ENCODE data around the gene DTNB.

Gene DTNB

GRCh38 chr2:25521126-25521525 lies 152.3 kb downstream of the DTNB start:
- Histone ChIP-seq H3K4me3 (ENCODE audit: low read length in 2 of 2) (no peak overlapping the region), H3K4me1 (ENCODE audit: control insufficient read depth in 2 of 2, insufficient read depth in 2 of 2, low read length in 2 of 2) (peaks cover 0 to 11% of the 10 kb centered on the region in 2 donors), H3K9ac (ENCODE audit: low read depth in 1 of 2, low read length in 2 of 2) (no peak overlapping the region), H3K27ac (ENCODE audit: low read depth in 2 of 2, low read length in 2 of 2) (no peak overlapping the region), H3K27me3 (ENCODE audit: control insufficient read depth in 2 of 2, insufficient read depth in 2 of 2, low read length in 2 of 2) (no peaks in the 10 kb centered on the region), H3K36me3 (ENCODE audit: control insufficient read depth in 2 of 2, insufficient read depth in 2 of 2, low read length in 2 of 2) (no peaks in the 10 kb centered on the region), H3K9me3 (ENCODE audit: control insufficient read depth in 2 of 2, low read length in 2 of 2) (no peaks in the 10 kb centered on the region)

- Histone ChIP-seq H3K36me3 (ENCODE audit: control insufficient read depth in 2 of 2, insufficient read depth in 2 of 2, low read length in 2 of 2) (no peaks in the 10 kb centered on the region), H3K27me3 (ENCODE audit: control insufficient read depth in 2 of 2, insufficient read depth in 2 of 2, low read length in 2 of 2) (no peaks in the 10 kb centered on the region), H3K9me3 (ENCODE audit: control insufficient read depth in 2 of 2, low read length in 2 of 2) (no peaks in the 10 kb centered on the region), H3K4me1 (ENCODE audit: control insufficient read depth in 2 of 2, insufficient read depth in 2 of 2, low read length in 2 of 2) (peaks cover 4 to 6% of the 10 kb centered on the region in 2 donors), H3K27ac (ENCODE audit: low read depth in 2 of 2, low read length in 2 of 2) (no peak overlapping the region), H3K4me3 (ENCODE audit: low read length in 2 of 2) (no peak overlapping the region), H3K9ac (ENCODE audit: low read depth in 1 of 2, low read length in 2 of 2) (no peak overlapping the region)
Observed at GRCh38 chr2:25517701-25518100, 155.7 kb downstream of the DTNB start.

- Histone ChIP-seq H3K27ac (ENCODE audit: low read depth in 2 of 2, low read length in 2 of 2) (no peak overlapping the region), H3K4me1 (ENCODE audit: control insufficient read depth in 2 of 2, insufficient read depth in 2 of 2, low read length in 2 of 2) (peaks cover 0 to 7% of the 10 kb centered on the region in 2 donors), H3K36me3 (ENCODE audit: control insufficient read depth in 2 of 2, insufficient read depth in 2 of 2, low read length in 2 of 2) (no peaks in the 10 kb centered on the region), H3K4me3 (ENCODE audit: low read length in 2 of 2) (no peak overlapping the region), H3K9ac (ENCODE audit: low read depth in 1 of 2, low read length in 2 of 2) (no peak overlapping the region), H3K9me3 (ENCODE audit: control insufficient read depth in 2 of 2, low read length in 2 of 2) (no peaks in the 10 kb centered on the region), H3K27me3 (ENCODE audit: control insufficient read depth in 2 of 2, insufficient read depth in 2 of 2, low read length in 2 of 2) (no peaks in the 10 kb centered on the region)
Observed at GRCh38 chr2:25514043-25514637, 159.2 kb downstream of the DTNB start.

- Histone ChIP-seq H3K9me3 (ENCODE audit: control insufficient read depth in 2 of 2, low read length in 2 of 2) (no peaks in the 10 kb centered on the region), H3K4me3 (ENCODE audit: low read length in 2 of 2) (no peak overlapping the region), H3K36me3 (ENCODE audit: control insufficient read depth in 2 of 2, insufficient read depth in 2 of 2, low read length in 2 of 2) (no peaks in the 10 kb centered on the region), H3K27ac (ENCODE audit: low read depth in 2 of 2, low read length in 2 of 2) (no peak overlapping the region), H3K27me3 (ENCODE audit: control insufficient read depth in 2 of 2, insufficient read depth in 2 of 2, low read length in 2 of 2) (no peaks in the 10 kb centered on the region), H3K9ac (ENCODE audit: low read depth in 1 of 2, low read length in 2 of 2) (no peak overlapping the region), H3K4me1 (ENCODE audit: control insufficient read depth in 2 of 2, insufficient read depth in 2 of 2, low read length in 2 of 2) (peaks cover 0 to 7% of the 10 kb centered on the region in 2 donors)
Observed at GRCh38 chr2:25512707-25513106, 160.7 kb downstream of the DTNB start.

- no peaks in the 10 kb centered on the region for H3K36me3 ChIP-seq (ENCODE audit: control insufficient read depth in 2 of 2, insufficient read depth in 2 of 2, low read length in 2 of 2)
- H3K27ac ChIP-seq (ENCODE audit: low read depth in 2 of 2, low read length in 2 of 2) = no peak overlapping the region
- no peak overlapping the region for H3K9ac ChIP-seq (ENCODE audit: low read depth in 1 of 2, low read length in 2 of 2)
- H3K4me3 ChIP-seq (ENCODE audit: low read length in 2 of 2) = no peak overlapping the region
- no peaks in the 10 kb centered on the region for H3K27me3 ChIP-seq (ENCODE audit: control insufficient read depth in 2 of 2, insufficient read depth in 2 of 2, low read length in 2 of 2)
- H3K4me1 ChIP-seq (ENCODE audit: control insufficient read depth in 2 of 2, insufficient read depth in 2 of 2, low read length in 2 of 2) = no peaks in the 10 kb centered on the region
- H3K9me3 ChIP-seq (ENCODE audit: control insufficient read depth in 2 of 2, low read length in 2 of 2) = no peaks in the 10 kb centered on the region
Observed at GRCh38 chr2:25506226-25506625, 167.2 kb downstream of the DTNB start.

- no peak overlapping the region for H3K4me3 ChIP-seq (ENCODE audit: low read length in 2 of 2)
- H3K27me3 ChIP-seq (ENCODE audit: control insufficient read depth in 2 of 2, insufficient read depth in 2 of 2, low read length in 2 of 2) = no peaks in the 10 kb centered on the region
- H3K9me3 ChIP-seq (ENCODE audit: control insufficient read depth in 2 of 2, low read length in 2 of 2) = no peaks in the 10 kb centered on the region
Observed at GRCh38 chr2:25505622-25506021, 167.8 kb downstream of the DTNB start.

GRCh38 chr2:25505182-25505581 lies 168.2 kb downstream of the DTNB start:
- H3K4me1 ChIP-seq (ENCODE audit: control insufficient read depth in 2 of 2, insufficient read depth in 2 of 2, low read length in 2 of 2) = no peaks in the 10 kb centered on the region
- no peaks in the 10 kb centered on the region for H3K27me3 ChIP-seq (ENCODE audit: control insufficient read depth in 2 of 2, insufficient read depth in 2 of 2, low read length in 2 of 2)
- H3K9me3 ChIP-seq (ENCODE audit: control insufficient read depth in 2 of 2, low read length in 2 of 2) = no peaks in the 10 kb centered on the region
- H3K27ac ChIP-seq (ENCODE audit: low read depth in 2 of 2, low read length in 2 of 2) = no peak overlapping the region
- no peak overlapping the region for H3K4me3 ChIP-seq (ENCODE audit: low read length in 2 of 2)
- H3K36me3 ChIP-seq (ENCODE audit: control insufficient read depth in 2 of 2, insufficient read depth in 2 of 2, low read length in 2 of 2) = no peaks in the 10 kb centered on the region
- H3K9ac ChIP-seq (ENCODE audit: low read depth in 1 of 2, low read length in 2 of 2) = no peak overlapping the region

More at GRCh38 chr2:25505622-25506021, 167.8 kb downstream of the DTNB start:
- Histone ChIP-seq H3K4me1 (ENCODE audit: control insufficient read depth in 2 of 2, insufficient read depth in 2 of 2, low read length in 2 of 2) (no peaks in the 10 kb centered on the region), H3K36me3 (ENCODE audit: control insufficient read depth in 2 of 2, insufficient read depth in 2 of 2, low read length in 2 of 2) (no peaks in the 10 kb centered on the region), H3K27ac (ENCODE audit: low read depth in 2 of 2, low read length in 2 of 2) (no peak overlapping the region), H3K9ac (ENCODE audit: low read depth in 1 of 2, low read length in 2 of 2) (no peak overlapping the region)

GRCh38 chr2:25504266-25504665 lies 169.1 kb downstream of the DTNB start:
- Histone ChIP-seq H3K9ac (ENCODE audit: low read depth in 1 of 2, low read length in 2 of 2) (no peak overlapping the region), H3K27me3 (ENCODE audit: control insufficient read depth in 2 of 2, insufficient read depth in 2 of 2, low read length in 2 of 2) (no peaks in the 10 kb centered on the region), H3K36me3 (ENCODE audit: control insufficient read depth in 2 of 2, insufficient read depth in 2 of 2, low read length in 2 of 2) (no peaks in the 10 kb centered on the region), H3K4me1 (ENCODE audit: control insufficient read depth in 2 of 2, insufficient read depth in 2 of 2, low read length in 2 of 2) (no peaks in the 10 kb centered on the region), H3K27ac (ENCODE audit: low read depth in 2 of 2, low read length in 2 of 2) (no peak overlapping the region), H3K4me3 (ENCODE audit: low read length in 2 of 2) (no peak overlapping the region), H3K9me3 (ENCODE audit: control insufficient read depth in 2 of 2, low read length in 2 of 2) (no peaks in the 10 kb centered on the region)

GRCh38 chr2:25499157-25499556 lies 174.2 kb downstream of the DTNB start:
- H3K4me1 ChIP-seq (ENCODE audit: control insufficient read depth in 2 of 2, insufficient read depth in 2 of 2, low read length in 2 of 2) = no peaks in the 10 kb centered on the region

GRCh38 chr2:25497918-25498407 lies 175.4 kb downstream of the DTNB start:
- H3K27me3 ChIP-seq (ENCODE audit: control insufficient read depth in 2 of 2, insufficient read depth in 2 of 2, low read length in 2 of 2) = no peaks in the 10 kb centered on the region
- H3K9me3 ChIP-seq (ENCODE audit: control insufficient read depth in 2 of 2, low read length in 2 of 2) = no peaks in the 10 kb centered on the region
- no peaks in the 10 kb centered on the region for H3K4me1 ChIP-seq (ENCODE audit: control insufficient read depth in 2 of 2, insufficient read depth in 2 of 2, low read length in 2 of 2)
- H3K9ac ChIP-seq (ENCODE audit: low read depth in 1 of 2, low read length in 2 of 2) = no peak overlapping the region
- no peaks in the 10 kb centered on the region for H3K36me3 ChIP-seq (ENCODE audit: control insufficient read depth in 2 of 2, insufficient read depth in 2 of 2, low read length in 2 of 2)
- H3K4me3 ChIP-seq (ENCODE audit: low read length in 2 of 2) = no peak overlapping the region
- no peak overlapping the region for H3K27ac ChIP-seq (ENCODE audit: low read depth in 2 of 2, low read length in 2 of 2)

More at GRCh38 chr2:25499157-25499556, 174.2 kb downstream of the DTNB start:
- H3K27me3 ChIP-seq (ENCODE audit: control insufficient read depth in 2 of 2, insufficient read depth in 2 of 2, low read length in 2 of 2) = no peaks in the 10 kb centered on the region
- no peak overlapping the region for H3K9ac ChIP-seq (ENCODE audit: low read depth in 1 of 2, low read length in 2 of 2)
- no peak overlapping the region for H3K27ac ChIP-seq (ENCODE audit: low read depth in 2 of 2, low read length in 2 of 2)
- no peak overlapping the region for H3K4me3 ChIP-seq (ENCODE audit: low read length in 2 of 2)
- H3K36me3 ChIP-seq (ENCODE audit: control insufficient read depth in 2 of 2, insufficient read depth in 2 of 2, low read length in 2 of 2) = no peaks in the 10 kb centered on the region
- H3K9me3 ChIP-seq (ENCODE audit: control insufficient read depth in 2 of 2, low read length in 2 of 2) = no peaks in the 10 kb centered on the region
